ENCODE data around the gene RYR2.
"Not testable (repeated sequence)": the region's sequence is repeated elsewhere in the genome, so short reads cannot be mapped to it uniquely, and the experiment has no call there.

RYR2 gene

GRCh38 chr1:237270353-237270752, 228.4 kb downstream of the RYR2 start:
- no peak for DNase-seq

- DNase-seq, result not testable (repeated sequence)
Measured at GRCh38 chr1:237277994-237278393, 236.0 kb downstream of the RYR2 start.

- DNase-seq, result no peak
Measured at GRCh38 chr1:237279629-237280028, 237.6 kb downstream of the RYR2 start.

GRCh38 chr1:237281481-237281880, 239.5 kb downstream of the RYR2 start:
- DNase-seq, result no peak

- DNase-seq, result no peak
Measured at GRCh38 chr1:237282208-237282783, 240.3 kb downstream of the RYR2 start.

- no peak for DNase-seq
Measured at GRCh38 chr1:237287876-237288521, 246.0 kb downstream of the RYR2 start.

- DNase-seq, result no peak
Measured at GRCh38 chr1:237293804-237294203, 251.8 kb downstream of the RYR2 start.

- DNase-seq, result no peak
Measured at GRCh38 chr1:237296861-237297260, 254.9 kb downstream of the RYR2 start.

GRCh38 chr1:237300642-237301041, 258.7 kb downstream of the RYR2 start:
- DNase-seq, result no peak

- DNase-seq, result no peak
Measured at GRCh38 chr1:237303929-237304328, 261.9 kb downstream of the RYR2 start.

- DNase-seq, result no peak
Measured at GRCh38 chr1:237306726-237307125, 264.7 kb downstream of the RYR2 start.

GRCh38 chr1:237309595-237310118, 267.7 kb downstream of the RYR2 start:
- no peak for DNase-seq

- no peak for DNase-seq
Measured at GRCh38 chr1:237316352-237316751, 274.4 kb downstream of the RYR2 start.

- no peak for DNase-seq
Measured at GRCh38 chr1:237318748-237319147, 276.8 kb downstream of the RYR2 start.

GRCh38 chr1:237320890-237321289, 278.9 kb downstream of the RYR2 start:
- no peak for DNase-seq

- no peak for DNase-seq
Measured at GRCh38 chr1:237324226-237324625, 282.2 kb downstream of the RYR2 start.

GRCh38 chr1:237327061-237327460, 285.1 kb downstream of the RYR2 start:
- DNase-seq, result no peak

GRCh38 chr1:237340892-237341291, 298.9 kb downstream of the RYR2 start:
- DNase-seq, result no peak

- no peak for DNase-seq
Measured at GRCh38 chr1:237341391-237341790, 299.4 kb downstream of the RYR2 start.

- DNase-seq, result no peak
Measured at GRCh38 chr1:237342730-237343129, 300.7 kb downstream of the RYR2 start.

GRCh38 chr1:237352747-237353146, 310.8 kb downstream of the RYR2 start:
- DNase-seq, result no peak

- DNase-seq, result no peak
Measured at GRCh38 chr1:237353918-237354317, 311.9 kb downstream of the RYR2 start.

- no peak for DNase-seq
Measured at GRCh38 chr1:237355022-237355421, 313.0 kb downstream of the RYR2 start.

- DNase-seq, result no peak
Measured at GRCh38 chr1:237358555-237358954, 316.6 kb downstream of the RYR2 start.

GRCh38 chr1:237367758-237368157, 325.8 kb downstream of the RYR2 start:
- DNase-seq, result no peak
